Measurements from ENCODE around the gene FOXP1. TPM values are rescaled to one million over a fixed set of nuclear protein-coding genes. Genes with fewer than 3 reads are reported as not detected.
"Not testable (repeated sequence)": the region's sequence is repeated elsewhere in the genome, so short reads cannot be mapped to it uniquely, and the experiment has no call there.

The FOXP1 gene
- total RNA-seq, 1 experiment from 2014 or later = 24.8 TPM

- H3K36me3 ChIP-seq = peaks cover 12% of the 10 kb centered on the region; the same call in 1 of the 2 replicates
- H3K27ac ChIP-seq = no peak overlapping the region
- no peak for DNase-seq
- H3K4me1 ChIP-seq = no peaks in the 10 kb centered on the region
- no peak overlapping the region for H3K4me3 ChIP-seq
- no peaks in the 10 kb centered on the region for H3K9me3 ChIP-seq (replicated peaks)
- no peaks in the 10 kb centered on the region for H3K27me3 ChIP-seq
Measured at GRCh38 chr3:70981231-70981880, 602.2 kb downstream of the FOXP1 start.

GRCh38 chr3:70980646-70981170, 602.8 kb downstream of the FOXP1 start:
- no peaks in the 10 kb centered on the region for H3K9me3 ChIP-seq (replicated peaks)
- H3K27ac ChIP-seq = no peak overlapping the region
- no peak overlapping the region for H3K4me3 ChIP-seq
- no peaks in the 10 kb centered on the region for H3K27me3 ChIP-seq
- H3K36me3 ChIP-seq = peaks cover 12% of the 10 kb centered on the region; the same call in 1 of the 2 replicates
- no peaks in the 10 kb centered on the region for H3K4me1 ChIP-seq
- DNase-seq = no peak

DNA sequence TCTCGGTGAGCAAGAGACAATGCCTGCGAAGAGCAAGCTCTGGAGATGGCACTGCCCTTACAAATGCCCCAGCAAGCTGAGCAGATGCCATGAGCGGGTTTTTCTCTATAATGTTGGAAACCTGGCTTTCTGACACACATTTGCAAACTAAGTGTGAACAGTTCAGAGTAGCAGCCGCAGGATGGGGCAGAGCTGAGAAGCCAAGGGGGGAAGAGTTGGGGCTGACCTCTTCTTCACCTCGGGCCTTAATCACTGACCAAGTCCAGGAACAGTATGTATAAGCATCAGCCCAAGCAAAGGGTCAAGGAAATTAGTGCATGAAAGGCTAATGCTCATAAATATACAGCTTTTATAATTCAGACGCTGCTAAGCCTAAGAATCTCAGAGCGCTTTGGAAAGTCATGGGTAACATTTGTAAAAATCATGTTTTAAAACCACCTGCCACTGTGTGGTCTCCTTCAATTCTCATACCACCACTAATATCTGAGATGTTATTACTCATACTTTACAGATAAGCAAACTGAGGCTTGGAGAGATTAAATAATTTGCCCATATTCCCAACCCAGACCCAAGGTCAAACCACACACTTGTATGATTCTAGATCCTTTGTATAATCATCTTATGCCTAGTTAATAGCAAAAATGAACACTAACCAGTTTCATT, 603.4 kb downstream of the FOXP1 start:
- Histone ChIP-seq H3K9me3 (replicated peaks) (no peaks in the 10 kb centered on the region), H3K4me1 (no peaks in the 10 kb centered on the region), H3K4me3 (no peak overlapping the region), H3K27ac (no peak overlapping the region), H3K36me3 (peaks cover 14% of the 10 kb centered on the region; the same call in 1 of the 2 replicates), H3K27me3 (no peaks in the 10 kb centered on the region)
- no peak for DNase-seq

DNA sequence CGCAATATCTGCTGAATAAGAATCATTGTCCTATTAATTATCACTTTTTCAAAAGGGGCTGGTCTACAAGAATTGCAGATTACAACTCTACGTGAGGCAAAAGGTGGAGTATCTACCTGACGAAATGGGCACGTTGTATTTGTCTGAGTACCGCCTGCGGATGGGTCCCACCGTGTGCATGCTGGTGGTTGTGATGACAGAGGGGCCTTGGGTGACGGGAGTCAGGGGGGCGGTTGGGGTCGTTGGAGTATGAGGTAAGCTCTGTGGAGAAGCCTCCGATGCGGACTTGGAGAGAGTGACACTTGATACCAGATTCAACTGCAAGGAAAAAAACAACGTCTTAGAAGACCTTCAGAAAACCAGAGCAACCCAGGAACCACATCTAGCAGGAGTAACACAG, 605.8 kb downstream of the FOXP1 start:
- no peaks in the 10 kb centered on the region for H3K9me3 ChIP-seq (replicated peaks)
- H3K27ac ChIP-seq = no peak overlapping the region
- no peaks in the 10 kb centered on the region for H3K4me1 ChIP-seq
- no peaks in the 10 kb centered on the region for H3K27me3 ChIP-seq
- no peak for DNase-seq
- H3K36me3 ChIP-seq = peaks cover 12% of the 10 kb centered on the region; the same call in 1 of the 2 replicates
- H3K4me3 ChIP-seq = no peak overlapping the region

GRCh38 chr3:70975981-70976380, 607.5 kb downstream of the FOXP1 start:
- DNase-seq; H3K4me1 ChIP-seq; H3K27ac ChIP-seq; H3K9me3 ChIP-seq (replicated peaks); H3K27me3 ChIP-seq; H3K4me3 ChIP-seq: not testable (repeated sequence)
- peaks cover 12% of the 10 kb centered on the region; the same call in 1 of the 2 replicates for H3K36me3 ChIP-seq

GRCh38 chr3:70974747-70975146, 608.8 kb downstream of the FOXP1 start:
- Histone ChIP-seq H3K4me1 (no peaks in the 10 kb centered on the region), H3K9me3 (replicated peaks) (no peaks in the 10 kb centered on the region), H3K4me3 (no peak overlapping the region), H3K27me3 (no peaks in the 10 kb centered on the region), H3K36me3 (peaks cover 12% of the 10 kb centered on the region; the same call in 1 of the 2 replicates), H3K27ac (no peak overlapping the region)
- no peak for DNase-seq

- Histone ChIP-seq H3K36me3 (peaks cover 12% of the 10 kb centered on the region; the same call in 1 of the 2 replicates), H3K27me3 (no peaks in the 10 kb centered on the region), H3K4me1 (no peaks in the 10 kb centered on the region), H3K9me3 (replicated peaks) (no peaks in the 10 kb centered on the region), H3K4me3 (no peak overlapping the region), H3K27ac (no peak overlapping the region)
- no peak for DNase-seq
Measured at GRCh38 chr3:70973558-70973957, 610.0 kb downstream of the FOXP1 start.

DNA sequence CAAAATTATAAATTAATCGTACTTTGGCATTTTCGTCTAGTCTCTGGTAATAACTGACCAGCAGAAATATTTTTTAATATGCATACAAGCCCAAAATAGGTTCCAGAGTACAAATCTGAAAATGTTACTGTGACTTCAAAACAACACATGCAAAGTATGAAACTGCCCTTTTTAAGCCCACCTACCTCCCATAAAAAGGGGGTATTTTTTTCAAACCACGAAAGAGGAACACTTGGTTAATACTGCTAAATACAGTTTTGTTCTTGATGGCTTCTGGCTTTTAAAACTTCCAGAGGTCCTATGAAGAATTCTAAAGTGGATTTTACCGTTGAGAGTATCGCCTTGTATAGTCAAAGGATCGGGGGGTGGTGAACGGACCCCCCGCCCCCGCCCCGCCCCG, 610.7 kb downstream of the FOXP1 start:
- Histone ChIP-seq H3K9me3 (replicated peaks) (no peaks in the 10 kb centered on the region), H3K4me1 (no peaks in the 10 kb centered on the region), H3K4me3 (no peak overlapping the region), H3K27ac (no peak overlapping the region), H3K36me3 (peaks cover 12% of the 10 kb centered on the region; the same call in 1 of the 2 replicates), H3K27me3 (no peaks in the 10 kb centered on the region)
- DNase-seq = no peak

GRCh38 chr3:70970952-70971351, 612.6 kb downstream of the FOXP1 start:
- H3K4me3 ChIP-seq = no peak overlapping the region
- no peaks in the 10 kb centered on the region for H3K27me3 ChIP-seq
- H3K4me1 ChIP-seq = no peaks in the 10 kb centered on the region
- no peak for DNase-seq
- H3K9me3 ChIP-seq (replicated peaks) = no peaks in the 10 kb centered on the region
- no peak overlapping the region for H3K27ac ChIP-seq
- peaks cover 3% of the 10 kb centered on the region; the same call in 1 of the 2 replicates for H3K36me3 ChIP-seq

DNA sequence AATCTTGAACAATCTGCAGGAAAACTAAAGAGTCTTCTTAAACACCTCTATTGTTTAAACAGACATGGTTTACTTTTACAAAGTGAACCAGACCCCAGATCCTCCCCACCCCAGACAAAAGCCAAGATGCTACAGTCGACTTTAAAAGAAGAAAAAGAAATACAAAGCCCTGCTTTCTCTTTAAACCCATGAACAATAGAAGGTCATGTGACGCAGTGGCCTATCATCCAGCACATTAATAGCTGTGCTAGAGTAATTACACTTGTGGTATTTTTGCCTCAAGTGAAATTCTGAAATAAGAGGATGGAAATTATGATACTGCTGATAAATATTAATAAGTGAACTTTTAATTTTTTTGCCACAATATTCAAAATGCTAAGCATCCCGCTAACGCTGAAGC, 613.4 kb downstream of the FOXP1 start:
- no peak overlapping the region for H3K27ac ChIP-seq
- H3K9me3 ChIP-seq (replicated peaks) = no peaks in the 10 kb centered on the region
- H3K4me3 ChIP-seq = no peak overlapping the region
- no peaks in the 10 kb centered on the region for H3K4me1 ChIP-seq
- no peaks in the 10 kb centered on the region for H3K36me3 ChIP-seq
- H3K27me3 ChIP-seq = no peaks in the 10 kb centered on the region
- no peak for DNase-seq

- Histone ChIP-seq H3K27ac (no peak overlapping the region), H3K36me3 (no peaks in the 10 kb centered on the region), H3K4me3 (no peak overlapping the region), H3K9me3 (replicated peaks) (no peaks in the 10 kb centered on the region), H3K4me1 (no peaks in the 10 kb centered on the region), H3K27me3 (no peaks in the 10 kb centered on the region)
- DNase-seq = no peak
Measured at GRCh38 chr3:70963431-70964275, 619.9 kb downstream of the FOXP1 start.

DNA sequence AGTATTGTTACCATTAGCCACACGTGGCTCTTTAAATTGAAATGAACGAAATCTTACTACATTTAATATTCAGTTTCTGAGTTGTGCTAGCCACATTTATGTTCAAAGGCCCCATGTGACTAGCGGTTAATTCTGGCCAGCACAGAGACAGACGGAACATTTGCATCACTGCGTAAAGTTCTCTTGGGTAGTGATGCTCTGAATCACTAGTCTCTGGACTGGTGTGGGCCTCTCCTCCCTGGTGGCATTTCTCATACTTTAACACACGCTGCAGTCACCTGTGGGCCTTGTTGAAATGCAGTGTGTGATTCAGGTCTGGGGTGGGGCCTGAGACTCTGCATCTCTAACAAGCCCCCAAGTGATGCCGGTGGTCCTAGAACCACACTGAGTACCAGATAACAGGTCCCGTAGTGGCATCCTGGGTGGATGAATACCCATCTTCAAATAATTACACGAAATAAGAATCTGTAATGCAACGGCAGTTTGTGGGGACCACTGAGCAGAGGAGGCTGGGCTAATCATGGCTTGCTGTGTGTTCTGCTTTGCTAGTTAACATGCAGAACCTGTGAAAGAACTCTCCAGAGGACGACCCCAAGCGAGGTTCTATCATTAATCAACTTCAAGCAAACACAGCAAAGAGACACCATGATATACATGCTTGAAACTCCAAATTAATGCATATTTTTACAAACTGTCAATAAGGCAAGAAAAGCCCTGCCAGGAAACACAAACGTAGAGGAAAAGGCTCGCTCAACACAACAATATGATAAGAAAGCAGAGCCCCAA, 623.8 kb downstream of the FOXP1 start:
- H3K4me1 ChIP-seq = no peaks in the 10 kb centered on the region
- no peaks in the 10 kb centered on the region for H3K36me3 ChIP-seq

DNA sequence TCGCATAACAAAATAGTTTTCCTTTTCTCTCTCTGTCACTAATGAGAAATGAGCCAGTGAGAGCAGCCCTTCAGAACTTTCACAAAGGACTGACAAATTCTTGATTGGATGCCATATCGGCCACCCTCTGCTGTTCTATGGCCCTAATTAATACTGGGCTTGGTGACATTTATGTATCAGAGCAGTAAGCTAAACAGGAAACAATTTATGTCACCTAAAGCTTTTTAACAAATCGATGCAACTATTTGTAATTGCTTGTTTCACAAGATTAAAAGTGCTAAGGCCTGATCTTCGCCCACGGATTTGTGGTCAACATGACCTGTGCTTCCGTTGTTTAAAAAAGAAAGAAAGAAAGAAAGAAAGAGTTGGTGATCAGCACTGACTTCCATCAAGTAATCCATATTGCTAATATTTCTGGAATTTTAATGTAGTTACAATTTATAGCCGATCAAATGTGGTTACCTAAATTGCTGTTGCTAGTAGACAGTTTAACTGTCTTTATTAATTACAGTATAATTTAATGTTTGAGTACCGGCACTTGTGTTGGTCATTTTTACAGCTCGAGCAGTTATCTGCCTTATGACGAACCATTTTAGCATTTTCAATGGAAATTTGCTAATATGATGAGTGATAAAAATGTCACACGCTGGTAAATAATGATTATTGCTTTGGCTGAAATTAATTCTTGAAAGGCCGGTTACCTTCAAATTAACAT, 631.3 kb downstream of the FOXP1 start:
- Histone ChIP-seq H3K4me1 (no peaks in the 10 kb centered on the region), H3K4me3 (no peak overlapping the region), H3K36me3 (no peaks in the 10 kb centered on the region), H3K9me3 (replicated peaks) (no peaks in the 10 kb centered on the region), H3K27ac (no peak overlapping the region), H3K27me3 (no peaks in the 10 kb centered on the region)
- no peak for DNase-seq

More for the DNA sequence above, 623.8 kb downstream of the FOXP1 start:
- Histone ChIP-seq H3K27me3 (no peaks in the 10 kb centered on the region), H3K9me3 (replicated peaks) (no peaks in the 10 kb centered on the region), H3K4me3 (no peak overlapping the region), H3K27ac (no peak overlapping the region)
- no peak for DNase-seq

GRCh38 chr3:70951316-70951715, 632.2 kb downstream of the FOXP1 start:
- H3K27ac ChIP-seq = no peak overlapping the region
- H3K27me3 ChIP-seq = no peaks in the 10 kb centered on the region
- H3K4me1 ChIP-seq = no peaks in the 10 kb centered on the region
- H3K9me3 ChIP-seq (replicated peaks) = no peaks in the 10 kb centered on the region
- no peak overlapping the region for H3K4me3 ChIP-seq
- no peaks in the 10 kb centered on the region for H3K36me3 ChIP-seq
- no peak for DNase-seq
